HCT116 (cell line): ENCODE results near the gene SIRT3. TPM values are rescaled to one million over a fixed set of nuclear protein-coding genes. Genes with fewer than 3 reads are reported as not detected.
A peak's percentile ranks its signal among the peaks of the same experiment; 100 is the strongest.

ENCODE experiments used
- ATAC-seq: fragments of 200-7000 bp; cut with Tn5 transposase; 2 replicates; pipeline ENCODE4 v1.9.1; 2020; ENCODE audit warnings: mild to moderate bottlenecking, moderate library complexity
- BruUV-seq: library from RNA; stranded (reverse); fragments of 400-500 nt; replicated peaks from 2 replicates; lab custom pipeline; 2021; lab: Mats Ljungman, UMichigan
- CTCF ChIA-PET: fragments of 300-600 bp; sonication (Branson Sonifier 250); formaldehyde crosslinking; loops from one replicate; lab custom pipeline; 2021; ENCODE audit warnings: antibody characterized with exemption; lab: Charles Lee
- POLR2A ChIA-PET: fragments of 300-600, 350-600 bp; sonication (Branson Sonifier 250); formaldehyde crosslinking; loops from one replicate; lab custom pipeline; 2021; ENCODE audit warnings: antibody characterized with exemption; lab: Charles Lee
- RAD21 ChIA-PET, 2 experiments: fragments of 300-600 bp; sonication (Branson Sonifier 250); formaldehyde crosslinking; loops; one replicate each; lab custom pipeline; 2023; ENCODE audit warnings: low total read pairs in 2 of 2; ENCODE audit not compliant: uncharacterized antibody in 2 of 2, unreplicated experiment in 2 of 2, low non-redundant PET in 1 of 2; lab: Charles Lee
- DNase-seq: peaks from one replicate; pipeline ENCODE4 v3.0.0-alpha.2; 2010; ENCODE audit warnings: low read depth, low spot score
- H2AFZ ChIP-seq: fragments of 200-600 bp; shearing (Covaris generic), sonication (generic); 2 replicates; pipeline ENCODE4 v1.6.1; 2017; ENCODE audit warnings: low read depth, mixed run types, mixed read lengths, antibody characterized with exemption, low read length; ENCODE audit not compliant: poor library complexity, severe bottlenecking
- H3K27ac ChIP-seq: 2 replicates; pipeline ENCODE4 v1.5.1; 2012; ENCODE audit warnings: low read depth, low read length
- H3K27me3 ChIP-seq: fragments of 200-600 bp; sonication (generic); 2 replicates; pipeline ENCODE4 v1.6.1; 2016; ENCODE audit warnings: mixed run types, low read length, mixed read lengths; ENCODE audit not compliant: insufficient read depth
- H3K36me3 ChIP-seq, 2 experiments: fragments of 200-500 bp in 1 of 2; fragments of 200-600 bp in 1 of 2; sonication (Bioruptor generic) in 1 of 2; sonication (generic) in 1 of 2; 2 replicates each; pipeline versions ENCODE4 v1.5.1 to v1.6.1; 2014 to 2016; ENCODE audit warnings: low read length in 2 of 2, inconsistent platforms in 1 of 2, mixed read lengths in 1 of 2, mixed run types in 1 of 2; ENCODE audit not compliant: insufficient read depth in 2 of 2, control insufficient read depth in 1 of 2
- H3K4me1 ChIP-seq, 2 experiments: fragments of 200-600 bp in 1 of 2; sonication (generic) in 1 of 2; 2 replicates each; pipeline versions ENCODE4 v1.5.1 to v1.6.1; 2012 to 2017; ENCODE audit warnings: low read length in 2 of 2, inconsistent platforms in 1 of 2, mild to moderate bottlenecking in 1 of 2, mixed read lengths in 1 of 2, mixed run types in 1 of 2, moderate library complexity in 1 of 2; ENCODE audit not compliant: insufficient read depth in 2 of 2, control insufficient read depth in 1 of 2
- H3K4me2 ChIP-seq: fragments of 200-600 bp; sonication (generic); 2 replicates; pipeline ENCODE4 v1.6.1; 2017; ENCODE audit warnings: mixed run types, low read length, mixed read lengths
- H3K4me3 ChIP-seq, 2 experiments: fragments of 200-600 bp in 1 of 2; sonication (generic) in 1 of 2; replicated peaks in 1 of 2; 2 replicates each; pipeline ENCODE4 v1.5.1; 2011 to 2016; ENCODE audit warnings: low read length in 2 of 2, control low read depth in 1 of 2, low read depth in 1 of 2, mild to moderate bottlenecking in 1 of 2, mixed read lengths in 1 of 2, mixed run types in 1 of 2
- H3K79me2 ChIP-seq: fragments of 200-600 bp; sonication (generic); 2 replicates; pipeline ENCODE4 v1.6.1; 2017; ENCODE audit warnings: mild to moderate bottlenecking, mixed run types, low read length, moderate library complexity, mixed read lengths; ENCODE audit not compliant: insufficient read depth
- H3K9ac ChIP-seq: fragments of 200-600 bp; sonication (generic); 2 replicates; pipeline ENCODE4 v1.6.1; 2016; ENCODE audit warnings: low read length, mixed read lengths
- H3K9me2 ChIP-seq: fragments of 200-600 bp; sonication (generic), shearing (Covaris generic); 2 replicates; pipeline ENCODE4 v1.6.1; 2017; ENCODE audit warnings: mixed run types, mild to moderate bottlenecking, moderate library complexity; ENCODE audit not compliant: insufficient read depth
- H3K9me3 ChIP-seq, 2 experiments: fragments of 200-500 bp in 1 of 2; fragments of 200-600 bp in 1 of 2; sonication (Bioruptor generic) in 1 of 2; sonication (generic) in 1 of 2; 2 replicates each; pipeline ENCODE4 v1.6.1; 2014 to 2017; ENCODE audit warnings: low read length in 2 of 2, mixed read lengths in 2 of 2, inconsistent platforms in 1 of 2, low read depth in 1 of 2, mild to moderate bottlenecking in 1 of 2, mixed run types in 1 of 2, moderate library complexity in 1 of 2; ENCODE audit not compliant: control insufficient read depth in 1 of 2, insufficient read depth in 1 of 2
- H4K20me1 ChIP-seq: fragments of 200-600 bp; sonication (generic), shearing (Covaris generic); 2 replicates; pipeline ENCODE4 v1.6.1; 2017; ENCODE audit warnings: mixed run types, mild to moderate bottlenecking, moderate library complexity; ENCODE audit not compliant: insufficient read depth
- CBX3 ChIP-seq: IDR thresholded peaks from 2 replicates; pipeline ENCODE4 v1.6.1; 2012; ENCODE audit warnings: low read depth
- CEBPB ChIP-seq: IDR thresholded peaks from 2 replicates; pipeline ENCODE4 v1.6.1; 2012; ENCODE audit warnings: low read depth
- ELF1 ChIP-seq: IDR thresholded peaks from 2 replicates; pipeline ENCODE4 v1.6.1; 2012; ENCODE audit warnings: low read depth, borderline replicate concordance
- EZH2 ChIP-seq: fragments of 200-600 bp; sonication (generic); IDR thresholded peaks from 2 replicates; pipeline ENCODE4 v1.6.1; 2017; ENCODE audit warnings: antibody characterized with exemption, mixed run types
- EZH2phosphoT487 ChIP-seq: fragments of 200-600 bp; IDR thresholded peaks from 2 replicates; pipeline ENCODE4 v1.6.1; 2018; ENCODE audit warnings: antibody characterized with exemption, borderline replicate concordance
- FOSL1 ChIP-seq: IDR thresholded peaks from 2 replicates; pipeline ENCODE4 v1.6.1; 2012; ENCODE audit warnings: low read depth
- POLR2A ChIP-seq: IDR thresholded peaks from 2 replicates; pipeline ENCODE4 v1.7.0; 2011; ENCODE audit warnings: borderline replicate concordance; ENCODE audit not compliant: insufficient read depth, insufficient read length; ENCODE audit errors: extremely low read depth
- RAD21 ChIP-seq: IDR thresholded peaks from 2 replicates; pipeline ENCODE4 v1.6.1; 2012; ENCODE audit warnings: low read depth, mild to moderate bottlenecking
- SP1 ChIP-seq: IDR thresholded peaks from 2 replicates; pipeline ENCODE4 v1.6.1; 2012; ENCODE audit warnings: low read depth
- SRF ChIP-seq: IDR thresholded peaks from 2 replicates; pipeline ENCODE4 v1.6.1; 2012; ENCODE audit warnings: low read depth
- TCF7L2 ChIP-seq: IDR thresholded peaks from 2 replicates; pipeline ENCODE4 v1.7.0; 2011; ENCODE audit warnings: borderline replicate concordance, inconsistent platforms; ENCODE audit not compliant: insufficient read depth, insufficient read length; ENCODE audit errors: extremely low read depth
- ZFX ChIP-seq: fragments of 450-650 bp; IDR thresholded peaks from 2 replicates; pipeline ENCODE4 v1.6.1; 2017
- ZNF274 ChIP-seq: fragments of 200-500 bp; sonication (Bioruptor generic); IDR thresholded peaks from 2 replicates; pipeline ENCODE4 v1.6.1; 2014; ENCODE audit warnings: mild to moderate bottlenecking, low read depth, low read length, inconsistent platforms
- intact Hi-C: fragments of 100-400 bp; cut with micrococcal nuclease; formaldehyde crosslinking; loops from 2 replicates; pipeline ENCODE4 v1.10.0; 2022
- total RNA-seq: library from RNA; stranded (reverse); gene quantifications from one replicate; pipeline ENCODE4 v1.2.1, GENCODE V29; 2021; ENCODE audit not compliant: unreplicated experiment
- TF ChIP-seq, protein P1 (sequence below): IDR thresholded peaks from 2 replicates; pipeline ENCODE4 v1.6.1; 2012
- TF ChIP-seq, protein P2 (sequence below), 3 experiments: fragments of 200-600 bp in 1 of 3; sonication (generic) in 1 of 3; IDR thresholded peaks in 2 of 3; conservative IDR thresholded peaks in 1 of 3; 2 replicates each; pipeline ENCODE4 v1.5.1; 2012 to 2017; ENCODE audit warnings: low read depth in 2 of 3, low read length in 2 of 3, antibody characterized with exemption in 1 of 3, borderline replicate concordance in 1 of 3, control low read depth in 1 of 3, mild to moderate bottlenecking in 1 of 3, mixed read lengths in 1 of 3, mixed run types in 1 of 3, moderate library complexity in 1 of 3; ENCODE audit not compliant: insufficient read depth in 1 of 3

The SIRT3 gene
- total RNA-seq, 1 experiment from 2014 or later: 17.9 TPM

- Histone ChIP-seq H3K9me3 (no peaks in the 10 kb centered on the region), H3K4me3 (no peak overlapping the region), H3K27me3 (no peaks in the 10 kb centered on the region), H3K4me1 (peaks cover 14 to 20% of the 10 kb centered on the region in 2 experiments), H2AFZ (no peak overlapping the region), H4K20me1 (no peaks in the 10 kb centered on the region), H3K9ac (no peak overlapping the region), H3K4me2 (no peak overlapping the region), H3K79me2 (peaks cover 56% of the 10 kb centered on the region), H3K27ac (no peak overlapping the region), H3K36me3 (peaks cover 39 to 50% of the 10 kb centered on the region in 2 experiments), H3K9me2 (no peaks in the 10 kb centered on the region)
- ChIA-PET CTCF (no interaction called here), RAD21 (no interaction called here), POLR2A (no interaction called here)
- intact Hi-C loops: no loop called here
- no TSS peak for BruUV-seq
- TF ChIP-seq, protein P1, sequence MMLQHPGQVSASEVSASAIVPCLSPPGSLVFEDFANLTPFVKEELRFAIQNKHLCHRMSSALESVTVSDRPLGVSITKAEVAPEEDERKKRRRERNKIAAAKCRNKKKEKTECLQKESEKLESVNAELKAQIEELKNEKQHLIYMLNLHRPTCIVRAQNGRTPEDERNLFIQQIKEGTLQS: no peak
- no peak for TF ChIP-seq FOSL1
- no peak for DNase-seq
- no peak for ATAC-seq
These were observed 25.4 kb downstream of the SIRT3 start for GRCh38 chr11:210803-211180.

- Histone ChIP-seq H4K20me1 (no peaks in the 10 kb centered on the region), H3K9me2 (no peaks in the 10 kb centered on the region), H3K36me3 (peaks cover 39 to 55% of the 10 kb centered on the region in 2 experiments), H3K27me3 (no peaks in the 10 kb centered on the region), H3K9me3 (no peaks in the 10 kb centered on the region), H2AFZ (no peak overlapping the region), H3K4me3 (peak overlapping the region; percentile 76 to 99), H3K4me1 (peaks cover 16 to 24% of the 10 kb centered on the region in 2 experiments), H3K79me2 (peaks cover 62% of the 10 kb centered on the region), H3K9ac (peak overlapping the region; percentile 89), H3K4me2 (peak overlapping the region; percentile 91), H3K27ac (peak overlapping the region; percentile 94)
- RAD21 ChIA-PET: no interaction called here
- DNase-seq (no peak), ATAC-seq (no peak)
- CTCF ChIA-PET: no interaction called here
- TF ChIP-seq RAD21 (no peak), TCF7L2 (no peak), EZH2phosphoT487 (no peak), POLR2A (no peak), EZH2 (no peak), CBX3 (no peak), ZFX (no peak), FOSL1 (no peak), SRF (no peak), ELF1 (no peak), ZNF274 (no peak), CEBPB (no peak), SP1 (no peak)
- TF ChIP-seq, protein P1: no peak
- TF ChIP-seq, protein P2, sequence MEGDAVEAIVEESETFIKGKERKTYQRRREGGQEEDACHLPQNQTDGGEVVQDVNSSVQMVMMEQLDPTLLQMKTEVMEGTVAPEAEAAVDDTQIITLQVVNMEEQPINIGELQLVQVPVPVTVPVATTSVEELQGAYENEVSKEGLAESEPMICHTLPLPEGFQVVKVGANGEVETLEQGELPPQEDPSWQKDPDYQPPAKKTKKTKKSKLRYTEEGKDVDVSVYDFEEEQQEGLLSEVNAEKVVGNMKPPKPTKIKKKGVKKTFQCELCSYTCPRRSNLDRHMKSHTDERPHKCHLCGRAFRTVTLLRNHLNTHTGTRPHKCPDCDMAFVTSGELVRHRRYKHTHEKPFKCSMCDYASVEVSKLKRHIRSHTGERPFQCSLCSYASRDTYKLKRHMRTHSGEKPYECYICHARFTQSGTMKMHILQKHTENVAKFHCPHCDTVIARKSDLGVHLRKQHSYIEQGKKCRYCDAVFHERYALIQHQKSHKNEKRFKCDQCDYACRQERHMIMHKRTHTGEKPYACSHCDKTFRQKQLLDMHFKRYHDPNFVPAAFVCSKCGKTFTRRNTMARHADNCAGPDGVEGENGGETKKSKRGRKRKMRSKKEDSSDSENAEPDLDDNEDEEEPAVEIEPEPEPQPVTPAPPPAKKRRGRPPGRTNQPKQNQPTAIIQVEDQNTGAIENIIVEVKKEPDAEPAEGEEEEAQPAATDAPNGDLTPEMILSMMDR (IDR thresholded peaks at IDR 0.05 in 2 of 3, conservative IDR thresholded peaks at IDR 0.05 in 1 of 3; ENCODE audit: borderline replicate concordance in 1 of 3, insufficient read depth in 1 of 3, low read depth in 2 of 3, low read length in 2 of 3): no peak
- POLR2A ChIA-PET: no interaction called here
- intact Hi-C loops: no loop called here
- BruUV-seq: no TSS peak
These were observed 25.9 kb downstream of the SIRT3 start for GRCh38 chr11:210122-210802.
